Caco-2 (cell line): ENCODE data around the gene OST4. TPM values are rescaled to one million over a fixed set of nuclear protein-coding genes. Genes with fewer than 3 reads are reported as not detected.

ENCODE experiments used
- BruUV-seq: library from RNA; stranded (reverse); fragments of 400-500 nt; replicated peaks from 2 replicates; lab custom pipeline; 2021; lab: Mats Ljungman, UMichigan
- CTCF ChIA-PET: fragments of 300-600 bp; sonication (Branson Sonifier 250); formaldehyde crosslinking; loops from one replicate; lab custom pipeline; 2022; ENCODE audit warnings: antibody characterized with exemption; lab: Charles Lee
- POLR2A ChIA-PET: fragments of 300-600 bp; sonication (Branson Sonifier 250); formaldehyde crosslinking; loops from one replicate; lab custom pipeline; 2022; ENCODE audit warnings: antibody characterized with exemption; lab: Charles Lee
- DNase-seq, 2 experiments: peaks; one replicate each; pipeline versions ENCODE4 v3.0.0 to v3.0.0-alpha.2; 2020 to 2022
- H3K27me3 ChIP-seq: replicated peaks from 2 replicates; pipeline ENCODE4 v1.6.0; 2011; ENCODE audit warnings: low read length; ENCODE audit not compliant: control insufficient read depth, insufficient read depth
- H3K36me3 ChIP-seq: 2 replicates; pipeline ENCODE4 v1.5.1; 2011; ENCODE audit warnings: low read length; ENCODE audit not compliant: control insufficient read depth, insufficient read depth
- H3K4me1 ChIP-seq: fragments of 250-450 bp; sonication (Bioruptor Pico); 2 replicates; pipeline ENCODE4 v1.5.1; 2020; ENCODE audit warnings: mild to moderate bottlenecking
- H3K4me3 ChIP-seq: 2 replicates; pipeline ENCODE4 v1.5.1; 2011; ENCODE audit warnings: low read depth, mild to moderate bottlenecking, control low read depth, low read length
- H3K9me3 ChIP-seq: fragments of 250-450 bp; sonication (Bioruptor Pico); 2 replicates; pipeline ENCODE4 v1.5.1; 2020; ENCODE audit warnings: mild to moderate bottlenecking, moderate library complexity
- H3K27ac Mint-ChIP-seq: one replicate; pipeline ENCODE4 v1.8.0; 2022; ENCODE audit warnings: mixed read lengths; ENCODE audit not compliant: unreplicated experiment
- H3K27me3 Mint-ChIP-seq: one replicate; pipeline ENCODE4 v1.8.0; 2022; ENCODE audit warnings: mixed read lengths; ENCODE audit not compliant: insufficient read depth, unreplicated experiment
- H3K36me3 Mint-ChIP-seq: one replicate; pipeline ENCODE4 v1.8.0; 2022; ENCODE audit warnings: mild to moderate bottlenecking, mixed read lengths; ENCODE audit not compliant: insufficient read depth, unreplicated experiment
- H3K4me1 Mint-ChIP-seq: one replicate; pipeline ENCODE4 v1.8.0; 2022; ENCODE audit warnings: low read depth, mixed read lengths; ENCODE audit not compliant: unreplicated experiment
- H3K4me3 Mint-ChIP-seq: one replicate; pipeline ENCODE4 v1.8.0; 2022; ENCODE audit warnings: mild to moderate bottlenecking, moderate library complexity, mixed read lengths; ENCODE audit not compliant: unreplicated experiment
- H3K9me3 Mint-ChIP-seq: one replicate; pipeline ENCODE4 v1.8.0; 2022; ENCODE audit warnings: mixed read lengths; ENCODE audit not compliant: unreplicated experiment
- intact Hi-C: fragments of 100-400 bp; cut with micrococcal nuclease; formaldehyde crosslinking; loops from one replicate; pipeline ENCODE4 v1.10.0; 2022; ENCODE audit not compliant: unreplicated experiment
- total RNA-seq: library from RNA; stranded (reverse); gene quantifications from 2 replicates; pipeline ENCODE4 v1.2.3, GENCODE V29; 2022
- TF ChIP-seq, protein P1 (sequence below), 2 experiments: fragments of 200-600 bp in 1 of 2; IDR thresholded peaks; 1 replicate in 1 of 2; 2 replicates in 1 of 2; pipeline versions ENCODE4 v1.5.1 to v1.8.0; 2011 to 2022; ENCODE audit warnings: antibody characterized with exemption in 1 of 2, control low read depth in 1 of 2, inconsistent platforms in 1 of 2, low read depth in 1 of 2, low read length in 1 of 2, mild to moderate bottlenecking in 1 of 2, moderate library complexity in 1 of 2; ENCODE audit not compliant: insufficient read depth in 1 of 2, severe bottlenecking in 1 of 2, unreplicated experiment in 1 of 2

The OST4 gene
- total RNA-seq, 1 experiment from 2014 or later: 237 TPM

DNA sequence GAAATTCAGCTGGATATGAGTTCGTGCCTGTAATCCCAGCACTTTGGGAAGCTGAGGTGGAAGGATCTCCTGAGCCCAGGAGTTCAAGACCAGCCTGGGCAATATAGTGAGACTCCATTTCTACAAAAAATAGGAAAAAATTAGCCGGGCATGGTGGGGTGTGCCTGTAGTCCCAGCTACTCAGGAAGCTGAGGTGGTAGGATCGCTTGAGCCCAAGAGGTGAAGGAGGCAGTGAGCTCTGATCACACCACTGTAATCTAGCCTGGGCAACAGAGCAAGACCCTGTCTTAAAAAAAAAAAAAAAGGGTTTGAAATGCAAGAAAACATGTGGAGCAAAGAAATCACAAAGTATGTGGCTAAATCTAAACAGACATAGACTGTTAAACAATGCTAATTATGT lies 37.6 kb upstream of the OST4 start:
- Mint-ChIP-seq H3K4me1 (no peaks in the 10 kb centered on the region), H3K9me3 (no peaks in the 10 kb centered on the region), H3K27me3 (no peaks in the 10 kb centered on the region), H3K36me3 (no peaks in the 10 kb centered on the region), H3K27ac (no peak overlapping the region), H3K4me3 (no peak overlapping the region)
- no peaks in the 10 kb centered on the region for H3K4me1 ChIP-seq
- BruUV-seq: no TSS peak
- no peak overlapping the region for H3K4me3 ChIP-seq
- no peaks in the 10 kb centered on the region for H3K36me3 ChIP-seq
- CTCF ChIA-PET: no interaction called here
- no peak for DNase-seq
- TF ChIP-seq, protein P1, sequence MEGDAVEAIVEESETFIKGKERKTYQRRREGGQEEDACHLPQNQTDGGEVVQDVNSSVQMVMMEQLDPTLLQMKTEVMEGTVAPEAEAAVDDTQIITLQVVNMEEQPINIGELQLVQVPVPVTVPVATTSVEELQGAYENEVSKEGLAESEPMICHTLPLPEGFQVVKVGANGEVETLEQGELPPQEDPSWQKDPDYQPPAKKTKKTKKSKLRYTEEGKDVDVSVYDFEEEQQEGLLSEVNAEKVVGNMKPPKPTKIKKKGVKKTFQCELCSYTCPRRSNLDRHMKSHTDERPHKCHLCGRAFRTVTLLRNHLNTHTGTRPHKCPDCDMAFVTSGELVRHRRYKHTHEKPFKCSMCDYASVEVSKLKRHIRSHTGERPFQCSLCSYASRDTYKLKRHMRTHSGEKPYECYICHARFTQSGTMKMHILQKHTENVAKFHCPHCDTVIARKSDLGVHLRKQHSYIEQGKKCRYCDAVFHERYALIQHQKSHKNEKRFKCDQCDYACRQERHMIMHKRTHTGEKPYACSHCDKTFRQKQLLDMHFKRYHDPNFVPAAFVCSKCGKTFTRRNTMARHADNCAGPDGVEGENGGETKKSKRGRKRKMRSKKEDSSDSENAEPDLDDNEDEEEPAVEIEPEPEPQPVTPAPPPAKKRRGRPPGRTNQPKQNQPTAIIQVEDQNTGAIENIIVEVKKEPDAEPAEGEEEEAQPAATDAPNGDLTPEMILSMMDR (IDR thresholded peaks at IDR 0.05; ENCODE audit: insufficient read depth in 1 of 2, low read depth in 1 of 2, low read length in 1 of 2, severe bottlenecking in 1 of 2, unreplicated experiment in 1 of 2): no peak
- POLR2A ChIA-PET: interaction anchor here (0.7 kb wide), 1 partner anchor 97 kb away, joined by 5 read pairs; no protein-coding TSS in a partner anchor
- no peaks in the 10 kb centered on the region for H3K27me3 ChIP-seq
- H3K9me3 ChIP-seq: no peaks in the 10 kb centered on the region
- intact Hi-C loops: no loop called here

DNA sequence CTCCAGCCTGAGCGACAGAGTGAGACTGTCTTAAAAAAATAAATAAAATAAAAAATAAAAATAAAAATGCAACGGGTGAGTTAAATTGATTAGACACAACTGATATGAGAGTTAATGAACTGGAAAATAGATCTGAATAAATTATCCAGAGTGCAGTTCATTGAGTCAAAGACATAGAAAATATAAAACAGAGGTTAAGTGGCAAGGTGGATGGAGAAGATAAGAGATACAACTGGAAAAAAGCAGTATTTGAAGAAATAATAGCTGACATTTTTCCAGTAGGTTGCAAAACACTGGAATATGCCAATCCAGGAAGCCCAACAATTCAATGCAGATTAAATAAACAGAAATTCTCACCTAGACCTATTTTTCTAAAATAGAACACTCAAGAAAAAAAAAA lies 36.8 kb upstream of the OST4 start:
- H3K4me1 ChIP-seq: no peaks in the 10 kb centered on the region
- no peaks in the 10 kb centered on the region for H3K27me3 Mint-ChIP-seq
- intact Hi-C loops: no loop called here
- H3K36me3 Mint-ChIP-seq: no peaks in the 10 kb centered on the region
- TF ChIP-seq, protein P1 (IDR thresholded peaks at IDR 0.05; ENCODE audit: insufficient read depth in 1 of 2, low read depth in 1 of 2, low read length in 1 of 2, severe bottlenecking in 1 of 2, unreplicated experiment in 1 of 2): no peak
- no peaks in the 10 kb centered on the region for H3K27me3 ChIP-seq
- CTCF ChIA-PET: no interaction called here
- H3K36me3 ChIP-seq: no peaks in the 10 kb centered on the region
- no peaks in the 10 kb centered on the region for H3K9me3 ChIP-seq
- no peak overlapping the region for H3K27ac Mint-ChIP-seq
- DNase-seq: no peak
- no TSS peak for BruUV-seq
- H3K4me3 Mint-ChIP-seq: no peak overlapping the region
- POLR2A ChIA-PET: no interaction called here
- no peak overlapping the region for H3K4me3 ChIP-seq
- no peaks in the 10 kb centered on the region for H3K4me1 Mint-ChIP-seq
- no peaks in the 10 kb centered on the region for H3K9me3 Mint-ChIP-seq

DNA sequence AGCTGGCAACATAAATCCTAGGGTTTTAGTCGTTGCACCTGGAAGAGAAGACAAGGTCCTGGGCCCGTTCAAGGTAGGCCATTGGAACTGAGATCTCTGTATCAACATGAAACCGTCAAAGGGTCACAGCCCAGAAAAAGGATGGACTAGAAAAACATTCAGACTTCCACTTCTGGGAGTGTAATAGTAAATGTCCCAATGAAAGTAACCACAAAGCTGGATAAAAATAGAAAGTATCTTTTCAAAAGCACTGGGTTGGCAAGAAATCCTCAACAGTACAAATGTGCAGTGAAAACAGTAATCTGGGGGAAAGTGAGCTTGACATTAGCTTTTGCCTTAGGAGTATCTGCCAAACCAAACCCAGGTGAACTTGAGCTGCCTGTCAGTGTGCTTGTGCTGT lies 34.5 kb upstream of the OST4 start:
- Mint-ChIP-seq H3K9me3 (no peaks in the 10 kb centered on the region), H3K36me3 (no peaks in the 10 kb centered on the region), H3K4me3 (no peak overlapping the region), H3K27ac (no peak overlapping the region), H3K4me1 (no peaks in the 10 kb centered on the region), H3K27me3 (no peaks in the 10 kb centered on the region)
- POLR2A ChIA-PET: no interaction called here
- no peak for DNase-seq
- Histone ChIP-seq H3K4me3 (no peak overlapping the region), H3K27me3 (no peaks in the 10 kb centered on the region), H3K4me1 (no peaks in the 10 kb centered on the region), H3K36me3 (no peaks in the 10 kb centered on the region), H3K9me3 (no peaks in the 10 kb centered on the region)
- intact Hi-C loops: no loop called here
- BruUV-seq: no TSS peak
- CTCF ChIA-PET: no interaction called here
- TF ChIP-seq, protein P1 (IDR thresholded peaks at IDR 0.05; ENCODE audit: insufficient read depth in 1 of 2, low read depth in 1 of 2, low read length in 1 of 2, severe bottlenecking in 1 of 2, unreplicated experiment in 1 of 2): no peak
